Spleen (tissue), 7 donors: ENCODE measurements around the gene TENT5A.

Experiments used
- POLR2A ChIP-seq, 3 donors: fragments of 450-650 bp; IDR thresholded peaks; one replicate each; pipeline ENCODE4 v1.5.1; 2017; ENCODE audit warnings: antibody characterized with exemption in 3 of 3, mild to moderate bottlenecking in 1 of 3
- POLR2AphosphoS5 ChIP-seq, 3 donors: sonication (generic); formaldehyde crosslinking; IDR thresholded peaks; one replicate each; pipeline ENCODE4 v1.5.1; 2017; ENCODE audit warnings: antibody characterized with exemption in 3 of 3
- TF ChIP-seq, protein P1 (sequence below), 11 experiments: fragments of 200-600 bp in 7 of 11; fragments of 450-650 bp in 4 of 11; sonication (generic) in 4 of 11; IDR thresholded peaks in 8 of 11; conservative IDR thresholded peaks in 3 of 11; 1 replicate in 7 of 11; 2 replicates in 4 of 11; pipeline versions ENCODE4 v1.4.0 to v1.8.0; 2016 to 2021; ENCODE audit warnings: antibody characterized with exemption in 11 of 11, inconsistent platforms in 4 of 11, mild to moderate bottlenecking in 1 of 11
- donor health status: DM: no; HTN: no; CAD: no; lungs with moderate emphysema.
- donor health status: DM: no; HTN: no; CAD: no.
- donor health status: DM: no; HTN: no; CAD: no.

DNA sequence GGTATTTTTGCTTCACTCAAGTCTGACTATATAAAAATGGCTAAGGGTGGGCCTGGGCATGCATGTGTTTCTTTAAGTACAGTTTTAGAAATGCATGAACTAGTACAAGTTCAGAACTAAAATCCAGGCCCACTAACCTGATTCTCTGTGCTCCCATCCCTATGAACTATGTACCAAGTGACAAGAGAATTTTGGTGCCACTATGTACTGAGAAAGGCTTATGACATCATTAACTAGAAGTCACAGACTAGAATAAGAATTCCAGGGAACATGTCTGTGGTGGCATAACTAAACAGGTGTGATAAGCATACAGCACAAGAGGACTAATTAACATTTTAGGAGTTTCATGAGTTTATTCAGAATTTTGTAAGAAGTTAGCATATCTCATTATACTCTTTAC, 16.1 kb downstream of the TENT5A start:
- no peak for TF ChIP-seq POLR2AphosphoS5 (IDR thresholded peaks at IDR 0.05)
- TF ChIP-seq, protein P1, sequence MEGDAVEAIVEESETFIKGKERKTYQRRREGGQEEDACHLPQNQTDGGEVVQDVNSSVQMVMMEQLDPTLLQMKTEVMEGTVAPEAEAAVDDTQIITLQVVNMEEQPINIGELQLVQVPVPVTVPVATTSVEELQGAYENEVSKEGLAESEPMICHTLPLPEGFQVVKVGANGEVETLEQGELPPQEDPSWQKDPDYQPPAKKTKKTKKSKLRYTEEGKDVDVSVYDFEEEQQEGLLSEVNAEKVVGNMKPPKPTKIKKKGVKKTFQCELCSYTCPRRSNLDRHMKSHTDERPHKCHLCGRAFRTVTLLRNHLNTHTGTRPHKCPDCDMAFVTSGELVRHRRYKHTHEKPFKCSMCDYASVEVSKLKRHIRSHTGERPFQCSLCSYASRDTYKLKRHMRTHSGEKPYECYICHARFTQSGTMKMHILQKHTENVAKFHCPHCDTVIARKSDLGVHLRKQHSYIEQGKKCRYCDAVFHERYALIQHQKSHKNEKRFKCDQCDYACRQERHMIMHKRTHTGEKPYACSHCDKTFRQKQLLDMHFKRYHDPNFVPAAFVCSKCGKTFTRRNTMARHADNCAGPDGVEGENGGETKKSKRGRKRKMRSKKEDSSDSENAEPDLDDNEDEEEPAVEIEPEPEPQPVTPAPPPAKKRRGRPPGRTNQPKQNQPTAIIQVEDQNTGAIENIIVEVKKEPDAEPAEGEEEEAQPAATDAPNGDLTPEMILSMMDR (IDR thresholded peaks at IDR 0.05 in 8 of 11, conservative IDR thresholded peaks at IDR 0.05 in 3 of 11): no peak
- no peak for TF ChIP-seq POLR2A (IDR thresholded peaks at IDR 0.05)
